Sciatic nerve (tissue), 2 donors: ENCODE results near the gene MAP2K4. TPM values are rescaled to one million over a fixed set of nuclear protein-coding genes. Genes with fewer than 3 reads are reported as not detected.

ENCODE experiments used
- ATAC-seq: fragments of 200-7000 bp; cut with Tn5 transposase; one replicate; pipeline ENCODE4 v1.9.1; 2020; ENCODE audit warnings: mild to moderate bottlenecking, moderate library complexity
- DNase-seq: peaks from one replicate; pipeline ENCODE4 v3.0.0-alpha.2; 2020; ENCODE audit warnings: low spot score
- intact Hi-C: fragments of 100-400 bp; cut with DNase I; formaldehyde crosslinking; loops from one replicate; pipeline ENCODE4 v1.14.2; 2022
- total RNA-seq: library from RNA; stranded (reverse); fragmentation: NEBNext Ultra II Directional; extraction: Animal tissue kit (Norgen Biotek cat#: 25700); gene quantifications from one replicate; pipeline ENCODE4 v1.2.1, GENCODE V29; 2021
- donor health status: DM: no; HTN: no; CAD: no.
- donor health status: DM: no; HTN: no; CAD: no.

The MAP2K4 gene
- total RNA-seq, 1 donor from 2014 or later, result 48.0 TPM

DNA sequence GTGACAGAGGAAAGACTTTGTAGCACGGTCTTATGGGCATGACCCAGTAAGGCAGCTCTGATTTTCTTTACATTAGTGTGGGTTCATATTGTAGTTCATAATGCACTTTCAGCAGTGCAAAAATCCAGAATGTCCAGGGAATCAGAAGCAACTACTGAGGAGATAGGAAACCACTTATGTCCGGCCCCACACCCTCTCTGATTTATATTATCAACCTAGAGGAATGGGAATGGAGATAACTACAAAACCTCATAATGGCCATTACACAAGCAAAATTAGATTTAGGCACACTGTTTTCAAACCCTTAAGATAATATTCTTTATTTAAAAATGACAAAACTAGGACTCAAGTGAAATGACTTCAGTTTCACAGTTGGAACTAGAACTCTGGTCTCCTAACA is 7.9 kb downstream of the MAP2K4 start:
- intact Hi-C loops, result no loop called here
- DNase-seq (no peak), ATAC-seq (no peak)

DNA sequence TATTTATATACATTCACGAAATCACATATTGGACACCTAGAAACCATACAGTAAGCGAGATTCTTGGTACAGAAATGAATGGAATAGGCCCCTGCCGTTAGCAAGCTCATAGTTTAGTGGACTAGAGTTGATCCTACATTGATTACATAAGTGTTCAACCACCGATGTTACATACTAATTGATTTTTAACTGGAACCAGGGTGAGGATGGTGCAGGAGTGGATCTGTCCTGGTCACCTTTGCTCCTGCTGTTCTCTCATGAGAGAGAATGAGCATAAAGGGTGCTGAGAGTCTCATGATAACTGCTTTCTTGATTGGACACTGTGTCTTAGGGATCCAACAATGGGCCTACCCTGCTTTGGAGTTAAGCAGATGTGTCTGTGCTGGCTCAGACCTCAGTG is 13.9 kb downstream of the MAP2K4 start:
- no peak for DNase-seq
- no peak for ATAC-seq
- intact Hi-C loops, result no loop called here

DNA sequence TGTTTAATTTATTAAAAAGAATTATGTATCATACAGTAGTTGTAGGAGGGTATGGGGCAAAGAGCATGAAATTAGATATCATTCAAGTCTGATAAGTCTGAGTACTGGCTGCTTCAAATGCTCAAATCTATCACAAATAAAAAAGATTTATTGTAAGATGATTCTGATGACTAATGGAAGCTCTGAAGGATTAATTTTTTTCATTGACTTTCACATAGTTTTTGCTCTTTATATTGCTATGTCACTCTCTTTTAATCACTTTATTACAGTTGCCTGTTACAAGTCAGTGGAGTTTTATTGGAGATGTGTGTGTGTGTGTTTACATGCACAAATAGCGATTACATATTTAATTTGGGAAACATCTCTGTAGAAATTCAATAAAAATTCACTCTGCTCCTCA is 15.0 kb downstream of the MAP2K4 start:
- no peak for DNase-seq
- intact Hi-C loops, result no loop called here

DNA sequence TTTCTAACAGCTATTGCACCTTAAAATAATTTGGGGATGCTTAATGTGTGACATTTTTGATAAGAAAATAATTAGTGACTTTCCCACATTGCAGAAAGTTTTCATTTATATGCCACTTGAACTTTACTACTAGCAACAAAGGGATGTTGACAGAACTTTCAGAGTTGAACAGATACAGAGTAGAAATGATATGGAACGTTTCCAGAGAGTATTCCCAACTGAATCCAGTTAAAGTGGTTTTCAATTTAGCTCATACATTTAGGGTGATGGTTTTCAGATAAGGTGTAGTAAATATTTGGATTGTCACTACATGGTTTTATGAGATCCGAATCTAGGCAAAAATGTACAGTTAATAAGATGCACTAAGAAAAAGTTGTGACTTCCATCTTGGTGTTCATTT is 17.3 kb downstream of the MAP2K4 start:
- intact Hi-C loops, result no loop called here
- DNase-seq, result no peak
- ATAC-seq, result no peak

More for the DNA sequence above, 15.0 kb downstream of the MAP2K4 start:
- no peak for ATAC-seq

DNA sequence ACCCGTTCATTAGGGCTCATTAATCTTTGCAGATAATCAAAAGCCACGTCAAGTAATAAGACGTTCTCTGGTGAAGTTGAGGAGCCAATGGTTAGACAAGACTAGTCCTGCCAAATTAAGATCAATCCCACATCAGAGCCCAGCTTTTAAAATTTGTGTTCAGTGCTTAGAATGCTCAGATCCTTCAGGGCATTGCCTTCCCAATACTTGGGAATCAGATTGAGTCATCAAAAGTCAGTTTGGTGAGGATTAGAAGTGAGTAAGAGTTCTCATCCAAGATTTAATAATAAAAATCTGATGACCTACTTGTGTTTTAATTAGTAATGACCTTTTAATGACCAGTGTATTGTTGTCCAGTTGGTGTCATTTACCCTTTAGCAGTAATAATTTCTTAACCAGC is 19.8 kb downstream of the MAP2K4 start:
- intact Hi-C loops, result no loop called here
- DNase-seq (no peak), ATAC-seq (no peak)

GRCh38 chr17:12041312-12041711 is 20.6 kb downstream of the MAP2K4 start:
- no peak for DNase-seq
- intact Hi-C loops, result no loop called here
- no peak for ATAC-seq

DNA sequence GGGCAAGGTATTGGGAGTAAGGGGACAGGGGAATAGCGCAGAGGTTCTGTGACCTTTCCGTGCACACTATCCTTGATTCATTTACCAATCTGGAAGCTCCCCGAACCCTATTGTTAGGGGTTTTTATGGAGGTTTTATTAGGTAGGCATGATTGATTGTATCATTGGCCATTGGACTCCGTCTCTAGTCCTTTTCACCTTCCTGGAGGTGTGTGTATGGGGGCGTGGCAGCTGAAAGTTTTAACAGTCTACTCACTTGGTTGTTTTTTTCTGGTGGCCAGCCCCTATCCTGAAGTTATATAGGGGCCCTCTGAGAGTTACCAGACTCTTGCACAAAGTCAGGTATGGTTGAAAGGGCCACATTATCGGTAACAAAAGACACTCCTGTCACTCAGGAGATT is 23.0 kb downstream of the MAP2K4 start:
- intact Hi-C loops, result no loop called here
- ATAC-seq (no peak), DNase-seq (no peak)

DNA sequence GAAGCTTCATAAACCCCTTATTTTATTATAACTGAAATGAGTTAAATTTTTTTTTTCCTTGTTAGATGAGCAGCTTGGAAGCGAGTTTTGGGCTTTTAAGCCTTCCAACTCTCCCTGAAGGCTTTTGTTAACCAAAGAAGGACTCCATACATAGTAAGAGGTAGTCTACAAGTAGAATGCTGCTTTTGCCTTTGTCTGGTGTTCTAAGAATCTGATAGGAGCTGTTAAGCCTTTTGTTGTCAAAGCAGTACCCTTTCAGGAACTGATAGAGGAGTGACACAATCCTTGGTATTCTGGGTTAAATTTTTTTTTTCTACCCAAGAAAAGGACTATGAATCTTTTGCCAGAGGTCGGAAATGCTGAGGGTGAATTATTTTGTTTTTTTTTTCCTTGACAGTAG is 26.1 kb downstream of the MAP2K4 start:
- DNase-seq, result no peak
- no peak for ATAC-seq
- intact Hi-C loops, result loop anchor here (5.0 kb wide), 1 partner anchor 514 kb away; no protein-coding TSS in a partner anchor

GRCh38 chr17:12047681-12048376 is 27.2 kb downstream of the MAP2K4 start:
- intact Hi-C loops, result loop anchor here (5.0 kb wide), 1 partner anchor 516 kb away; no protein-coding TSS in a partner anchor
- ATAC-seq (no peak), DNase-seq (no peak)

DNA sequence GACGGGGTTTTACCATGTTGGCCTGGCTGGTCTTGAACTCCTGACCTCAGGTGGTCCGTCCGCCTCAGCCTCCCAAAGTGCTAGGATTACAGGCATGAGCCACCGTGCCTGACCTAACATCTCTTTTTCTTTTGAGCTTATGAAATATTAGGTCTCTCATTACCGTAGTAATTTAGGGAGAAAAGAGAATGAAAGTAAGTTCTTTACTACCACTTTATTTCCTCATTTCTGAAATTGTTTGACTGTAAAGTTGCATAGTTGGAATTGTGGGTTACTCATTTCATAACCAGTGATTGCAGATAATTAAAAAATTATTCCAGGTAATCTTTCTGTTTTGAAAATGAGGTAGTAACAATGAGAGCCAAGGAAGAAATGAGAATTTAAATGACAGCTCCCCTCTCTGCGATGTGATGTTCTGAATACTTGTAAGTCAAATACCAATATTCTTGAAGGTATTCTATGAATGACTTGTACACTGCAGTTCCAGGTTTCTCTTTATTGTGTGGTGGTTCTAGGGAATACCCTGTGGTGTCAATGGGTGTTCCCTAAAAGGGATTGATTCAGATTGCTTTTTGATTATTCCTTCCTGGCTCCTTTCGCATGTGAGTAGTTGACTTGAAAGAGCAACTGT is 28.3 kb downstream of the MAP2K4 start:
- ATAC-seq (no peak), DNase-seq (no peak)
- intact Hi-C loops, result loop anchor here (5.0 kb wide), 1 partner anchor 517 kb away; no protein-coding TSS in a partner anchor

- ATAC-seq, result no peak
- no peak for DNase-seq
- intact Hi-C loops, result no loop called here
Observed at GRCh38 chr17:12050646-12051225, 30.1 kb downstream of the MAP2K4 start.

GRCh38 chr17:12053552-12053951 is 32.9 kb downstream of the MAP2K4 start:
- no peak for DNase-seq
- ATAC-seq, result no peak
- intact Hi-C loops, result no loop called here

- DNase-seq, result no peak
- no peak for ATAC-seq
- intact Hi-C loops, result no loop called here
Observed at GRCh38 chr17:12055889-12056288, 35.2 kb downstream of the MAP2K4 start.

- ATAC-seq, result no peak
- no peak for DNase-seq
- intact Hi-C loops, result no loop called here
Observed at GRCh38 chr17:12057520-12057919, 36.8 kb downstream of the MAP2K4 start.

DNA sequence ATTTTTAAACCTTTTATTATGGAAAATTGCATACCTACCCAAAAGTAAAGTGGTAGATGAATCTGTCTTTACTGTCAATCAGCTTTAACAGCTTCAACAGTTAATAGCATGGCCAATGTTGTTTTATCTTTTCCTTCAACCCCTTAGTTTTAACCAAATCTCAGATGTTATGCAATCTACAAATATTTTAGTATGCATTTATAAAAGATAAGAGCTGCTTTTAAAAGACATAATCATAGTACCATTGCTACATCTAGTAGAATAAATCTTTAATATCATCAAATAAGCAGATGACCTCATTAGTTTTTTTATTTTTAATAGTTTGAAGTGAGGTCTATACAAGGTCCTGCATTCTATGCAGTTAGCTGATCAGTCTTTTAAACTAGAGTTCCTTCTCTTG is 37.9 kb downstream of the MAP2K4 start:
- ATAC-seq, result no peak
- intact Hi-C loops, result no loop called here
- no peak for DNase-seq

GRCh38 chr17:12062249-12062648 is 41.6 kb downstream of the MAP2K4 start:
- DNase-seq (no peak), ATAC-seq (no peak)
- intact Hi-C loops, result no loop called here

- DNase-seq (no peak), ATAC-seq (no peak)
- intact Hi-C loops, result no loop called here
Observed at GRCh38 chr17:12064395-12064794, 43.7 kb downstream of the MAP2K4 start.

- intact Hi-C loops, result no loop called here
- no peak for DNase-seq
- ATAC-seq, result no peak
Observed at GRCh38 chr17:12067485-12067884, 46.8 kb downstream of the MAP2K4 start.

- DNase-seq (no peak), ATAC-seq (no peak)
- intact Hi-C loops, result no loop called here
Observed at GRCh38 chr17:12068946-12069345, 48.3 kb downstream of the MAP2K4 start.

- no peak for ATAC-seq
- DNase-seq, result no peak
- intact Hi-C loops, result no loop called here
Observed at GRCh38 chr17:12070561-12070960, 49.9 kb downstream of the MAP2K4 start.
